A673 (cell line): ENCODE measurements around the gene PLEK.

Experiments used
- CTCF ChIP-seq: fragments of 300-800, 200-600 bp; sonication (generic); conservative IDR thresholded peaks from 2 replicates; pipeline ENCODE4 v1.5.1; 2017; ENCODE audit warnings: low read depth, mild to moderate bottlenecking, antibody characterized with exemption, low read length, moderate library complexity, mixed read lengths
- EZH2 ChIP-seq: fragments of 200-600 bp; sonication (generic); IDR thresholded peaks from 2 replicates; pipeline ENCODE4 v1.6.1; 2017; ENCODE audit warnings: borderline replicate concordance, low read depth, mild to moderate bottlenecking, mixed read lengths, antibody characterized with exemption, low read length; ENCODE audit not compliant: poor library complexity, severe bottlenecking

- no peak for TF ChIP-seq CTCF
- TF ChIP-seq EZH2 = no peak
These were observed 12.3 kb upstream of the PLEK start for GRCh38 chr2:68352651-68353391.
